Thyroid gland (tissue), 4 donors: ENCODE measurements around the gene XPNPEP1.

Experiments used
- CTCF ChIP-seq, 6 experiments: fragments of 200-600 bp in 3 of 6; fragments of 450-650 bp in 3 of 6; sonication (generic) in 3 of 6; IDR thresholded peaks; one replicate each; pipeline ENCODE4 v1.5.1; 2016 to 2019; ENCODE audit warnings: antibody characterized with exemption in 6 of 6, mild to moderate bottlenecking in 2 of 6, inconsistent platforms in 1 of 6, moderate library complexity in 1 of 6
- POLR2A ChIP-seq, 2 donors: fragments of 450-650 bp; IDR thresholded peaks; one replicate each; pipeline ENCODE4 v1.6.1; 2017; ENCODE audit warnings: antibody characterized with exemption in 2 of 2, mild to moderate bottlenecking in 2 of 2, moderate library complexity in 1 of 2

GRCh38 chr10:109862738-109863137 is 60.6 kb downstream of the XPNPEP1 start:
- TF ChIP-seq CTCF (IDR thresholded peaks at IDR 0.05) (no peak), POLR2A (IDR thresholded peaks at IDR 0.05) (no peak)
